22Rv1 (cell line): Measurements from ENCODE around the gene PDE8B.

Experiments used
- H3K27ac ChIP-seq: fragments of 450-650 bp; 2 replicates; pipeline ENCODE4 v1.5.1; 2017
- CTCF ChIP-seq: fragments of 450-650 bp; IDR thresholded peaks from 2 replicates; pipeline ENCODE4 v1.5.1; 2017; ENCODE audit warnings: mild to moderate bottlenecking
- ZFX ChIP-seq: fragments of 450-650 bp; IDR thresholded peaks from 2 replicates; pipeline ENCODE4 v1.6.1; 2017; ENCODE audit warnings: antibody characterized with exemption, borderline replicate concordance

The PDE8B gene

GRCh38 chr5:77302247-77302646, 91.8 kb downstream of the PDE8B start:
- H3K27ac ChIP-seq: no peak overlapping the region
- no peak for TF ChIP-seq CTCF
- no peak for TF ChIP-seq ZFX

- H3K27ac ChIP-seq: no peak overlapping the region
- TF ChIP-seq CTCF (no peak), ZFX (no peak)
Observed at GRCh38 chr5:77302653-77303052, 92.2 kb downstream of the PDE8B start.

GRCh38 chr5:77304388-77304787, 93.9 kb downstream of the PDE8B start:
- no peak overlapping the region for H3K27ac ChIP-seq

GRCh38 chr5:77305222-77305846, 94.9 kb downstream of the PDE8B start:
- no peak overlapping the region for H3K27ac ChIP-seq
- TF ChIP-seq ZFX (no peak), CTCF (no peak)

More at GRCh38 chr5:77304388-77304787, 93.9 kb downstream of the PDE8B start:
- TF ChIP-seq ZFX (no peak), CTCF (no peak)

- TF ChIP-seq ZFX: no peak
- no peak for TF ChIP-seq CTCF
- H3K27ac ChIP-seq: no peak overlapping the region
Observed at GRCh38 chr5:77305956-77306355, 95.5 kb downstream of the PDE8B start.

GRCh38 chr5:77306531-77306930, 96.1 kb downstream of the PDE8B start:
- TF ChIP-seq CTCF: no peak
- TF ChIP-seq ZFX: no peak
- no peak overlapping the region for H3K27ac ChIP-seq

GRCh38 chr5:77308154-77308960, 97.9 kb downstream of the PDE8B start:
- TF ChIP-seq ZFX: no peak
- TF ChIP-seq CTCF: no peak
- no peak overlapping the region for H3K27ac ChIP-seq
